Endodermal cell (in vitro differentiated cells): ENCODE measurements around the gene DLG2. TPM values are rescaled to one million over a fixed set of nuclear protein-coding genes. Genes with fewer than 3 reads are reported as not detected.

ENCODE experiments used
- DNase-seq: peaks from one replicate; pipeline ENCODE4 v3.0.0-alpha.2; 2017
- H3K27ac ChIP-seq: 2 replicates; pipeline ENCODE4 v1.5.1; 2013; ENCODE audit warnings: mild to moderate bottlenecking, low read depth, low read length, moderate library complexity
- H3K27me3 ChIP-seq: 2 replicates; pipeline ENCODE4 v1.6.1; 2013; ENCODE audit warnings: mild to moderate bottlenecking, low read length, moderate library complexity; ENCODE audit not compliant: insufficient read depth, control insufficient read depth, poor library complexity, severe bottlenecking
- H3K36me3 ChIP-seq: 2 replicates; pipeline ENCODE4 v1.7.0; 2013; ENCODE audit warnings: mild to moderate bottlenecking, low read length, moderate library complexity; ENCODE audit not compliant: control insufficient read depth, insufficient read depth
- H3K4me1 ChIP-seq: one replicate; pipeline ENCODE4 v1.7.0; 2013; ENCODE audit warnings: low read length; ENCODE audit not compliant: control insufficient read depth, insufficient read depth
- H3K4me3 ChIP-seq: 2 replicates; pipeline ENCODE4 v1.5.1; 2013; ENCODE audit warnings: mild to moderate bottlenecking, low read length, moderate library complexity
- H3K9ac ChIP-seq: 2 replicates; pipeline ENCODE4 v1.6.1; 2013; ENCODE audit warnings: mild to moderate bottlenecking, low read length, moderate library complexity; ENCODE audit not compliant: poor library complexity, severe bottlenecking; ENCODE audit errors: extremely low read depth
- H3K9me3 ChIP-seq: 2 replicates; pipeline ENCODE4 v1.6.1; 2013; ENCODE audit warnings: mild to moderate bottlenecking, low read length, moderate library complexity; ENCODE audit not compliant: control insufficient read depth
- H3K27ac Mint-ChIP-seq: 2 replicates; pipeline ENCODE4 v1.8.0; 2020; ENCODE audit warnings: mixed read lengths
- H3K27me3 Mint-ChIP-seq: 2 replicates; pipeline ENCODE4 v1.8.0; 2021; ENCODE audit warnings: mild to moderate bottlenecking, mixed read lengths; ENCODE audit not compliant: insufficient read depth
- H3K36me3 Mint-ChIP-seq: 2 replicates; pipeline ENCODE4 v1.8.0; 2020; ENCODE audit warnings: low read depth, mixed read lengths
- H3K4me1 Mint-ChIP-seq: 2 replicates; pipeline ENCODE4 v1.8.0; 2020; ENCODE audit warnings: mixed read lengths
- H3K4me3 Mint-ChIP-seq: 2 replicates; pipeline ENCODE4 v1.8.0; 2020; ENCODE audit warnings: mild to moderate bottlenecking, moderate library complexity, mixed read lengths
- H3K9me3 Mint-ChIP-seq: 2 replicates; pipeline ENCODE4 v1.8.0; 2020; ENCODE audit warnings: mild to moderate bottlenecking, mixed read lengths
- CTCF ChIP-seq: fragments of 200-600 bp; sonication (generic); conservative IDR thresholded peaks from 2 replicates; pipeline ENCODE4 v1.5.0; 2021; ENCODE audit warnings: antibody characterized with exemption, mild to moderate bottlenecking
- WGBS, 2 experiments: methylation state at CpG; one replicate each; pipeline versions ENCODE4 v1.1.5 to v1.1.7; 2013; ENCODE audit warnings: missing lambda C conversion rate in 2 of 2, mixed read lengths in 1 of 2; ENCODE audit not compliant: insufficient coverage in 1 of 2, insufficient read length in 1 of 2; 5-methylcytosine and 5-hydroxymethylcytosine counted together
- total RNA-seq, 2 donors: library from RNA; stranded (reverse); fragmentation: NEBNext Ultra II Directional in 1 of 2; extraction: Animal tissue kit (Norgen Biotek cat#: 25700) in 1 of 2; gene quantifications; 2 replicates in 1 of 2; 3 replicates in 1 of 2; pipeline ENCODE4 v1.2.1, GENCODE V29; 2021

Gene DLG2
- total RNA-seq, 2 donors from 2014 or later, result 9.6 to 10.6 TPM

GRCh38 chr11:84396521-84396920, 1230.6 kb downstream of the DLG2 start:
- Mint-ChIP-seq H3K4me1 (no peaks in the 10 kb centered on the region), H3K27ac (no peak overlapping the region), H3K9me3 (no peaks in the 10 kb centered on the region), H3K27me3 (no peaks in the 10 kb centered on the region), H3K4me3 (no peak overlapping the region), H3K36me3 (no peaks in the 10 kb centered on the region)
- Histone ChIP-seq H3K27me3 (no peaks in the 10 kb centered on the region), H3K4me1 (no peaks in the 10 kb centered on the region), H3K27ac (no peak overlapping the region), H3K36me3 (no peaks in the 10 kb centered on the region), H3K9ac (no peak overlapping the region), H3K4me3 (no peak overlapping the region), H3K9me3 (no peaks in the 10 kb centered on the region)
- WGBS, 2 experiments, result 80 to 89% methylated on average over 1 to 3 of the region's 3 CpGs
- no peak for DNase-seq
- TF ChIP-seq CTCF, result no peak

- Histone ChIP-seq H3K9ac (no peak overlapping the region), H3K4me1 (no peaks in the 10 kb centered on the region), H3K36me3 (no peaks in the 10 kb centered on the region), H3K27me3 (no peaks in the 10 kb centered on the region), H3K27ac (no peak overlapping the region), H3K9me3 (no peaks in the 10 kb centered on the region), H3K4me3 (no peak overlapping the region)
- H3K4me1 Mint-ChIP-seq, result peaks cover 8% of the 10 kb centered on the region
- peak; percentile 72 for TF ChIP-seq CTCF
- peak; percentile 84 for DNase-seq
- no peaks in the 10 kb centered on the region for H3K36me3 Mint-ChIP-seq
- 77 to 78% methylated on average over 5 of the region's 6 CpGs for WGBS, 2 experiments
- peak overlapping the region; percentile 9 for H3K27ac Mint-ChIP-seq
- no peaks in the 10 kb centered on the region for H3K9me3 Mint-ChIP-seq
- no peak overlapping the region for H3K4me3 Mint-ChIP-seq
- H3K27me3 Mint-ChIP-seq, result no peaks in the 10 kb centered on the region
Measured at GRCh38 chr11:84390441-84391078, 1236.6 kb downstream of the DLG2 start.

- Histone ChIP-seq H3K4me3 (no peak overlapping the region), H3K27ac (no peak overlapping the region), H3K9ac (no peak overlapping the region), H3K36me3 (no peaks in the 10 kb centered on the region), H3K4me1 (no peaks in the 10 kb centered on the region), H3K27me3 (no peaks in the 10 kb centered on the region), H3K9me3 (no peaks in the 10 kb centered on the region)
- Mint-ChIP-seq H3K27ac (no peak overlapping the region), H3K36me3 (no peaks in the 10 kb centered on the region), H3K4me3 (no peak overlapping the region), H3K4me1 (peaks cover 8% of the 10 kb centered on the region), H3K9me3 (no peaks in the 10 kb centered on the region), H3K27me3 (no peaks in the 10 kb centered on the region)
- TF ChIP-seq CTCF, result no peak
- DNase-seq, result no peak
Measured at GRCh38 chr11:84389696-84390095, 1237.4 kb downstream of the DLG2 start.
